CD4-positive, alpha-beta T cell treated with Interleukin-4 for 1 hour (primary cell): ENCODE data around the gene LIAS.
"Not testable (repeated sequence)": the region's sequence is repeated elsewhere in the genome, so short reads cannot be mapped to it uniquely, and the experiment has no call there.

Experiments
- DNase-seq, 2 donors: peaks; one replicate each; pipeline ENCODE4 v3.0.0-alpha.2; 2020 to 2022

LIAS gene

GRCh38 chr4:39458505-39459300 is at the start of gene LIAS, which contains the start of gene RPL9:
TSS of gene LIAS (plus strand) at chr4:39459056. CDS start at chr4:39459118, 62 bp downstream.
TSS of gene RPL9 (minus strand) at chr4:39458922. CDS start at chr4:39458439, 483 bp downstream.
- DNase-seq: peak; percentile 96 to 97

GRCh38 chr4:39410415-39410814 is 48.4 kb upstream of the LIAS start:
- DNase-seq: no peak

- not testable (repeated sequence) for DNase-seq
These were observed 47.3 kb upstream of the LIAS start for GRCh38 chr4:39411561-39411960.

- DNase-seq: no peak
These were observed 43.1 kb upstream of the LIAS start for GRCh38 chr4:39415678-39416283.

GRCh38 chr4:39422247-39422646 is 36.6 kb upstream of the LIAS start:
- DNase-seq: no peak

- DNase-seq: not testable (repeated sequence)
These were observed 33.6 kb upstream of the LIAS start for GRCh38 chr4:39425297-39425696.

- DNase-seq: no peak
These were observed 32.1 kb upstream of the LIAS start for GRCh38 chr4:39426728-39427127.

- no peak for DNase-seq
These were observed 31.2 kb upstream of the LIAS start for GRCh38 chr4:39427520-39428114.

GRCh38 chr4:39429476-39430334 is 29.2 kb upstream of the LIAS start:
- DNase-seq: no peak

GRCh38 chr4:39433878-39434492 is 24.9 kb upstream of the LIAS start:
- no peak for DNase-seq

- DNase-seq: no peak
These were observed 22.9 kb upstream of the LIAS start for GRCh38 chr4:39435659-39436563.

- no peak for DNase-seq
These were observed 17.3 kb upstream of the LIAS start for GRCh38 chr4:39441593-39441992.

- DNase-seq: no peak
These were observed 15.9 kb upstream of the LIAS start for GRCh38 chr4:39442998-39443397.

GRCh38 chr4:39446483-39446841 is 12.4 kb upstream of the LIAS start:
- DNase-seq: no peak

GRCh38 chr4:39446842-39447573 is 11.8 kb upstream of the LIAS start:
- peak; percentile 53 to 85 for DNase-seq

- no peak for DNase-seq
These were observed 8.2 kb upstream of the LIAS start for GRCh38 chr4:39450618-39451017.

GRCh38 chr4:39451423-39452023 is 7.3 kb upstream of the LIAS start:
- no peak for DNase-seq

GRCh38 chr4:39452153-39452859 is 6.5 kb upstream of the LIAS start:
- DNase-seq: no peak

- DNase-seq: no peak
These were observed 5.8 kb upstream of the LIAS start for GRCh38 chr4:39452860-39453587.
